Lower leg skin (tissue), 4 donors: Measurements from ENCODE around the gene GIMAP2. TPM values are rescaled to one million over a fixed set of nuclear protein-coding genes. Genes with fewer than 3 reads are reported as not detected.
"Not testable (repeated sequence)": the region's sequence is repeated elsewhere in the genome, so short reads cannot be mapped to it uniquely, and the experiment has no call there.

Source experiments
- DNase-seq, 2 donors: peaks; one replicate each; pipeline ENCODE4 v3.0.0-alpha.2; 2019; ENCODE audit warnings: low spot score in 2 of 2
- H3K4me3 ChIP-seq: fragments of 200-600 bp; sonication (generic); 2 replicates; pipeline ENCODE4 v1.5.1; 2017; ENCODE audit warnings: mild to moderate bottlenecking, low read depth; ENCODE audit not compliant: poor library complexity, severe bottlenecking
- CTCF ChIP-seq, 3 donors: fragments of 450-650 bp; IDR thresholded peaks; one replicate each; pipeline ENCODE4 v1.5.1; 2016; ENCODE audit warnings: antibody characterized with exemption in 3 of 3, mild to moderate bottlenecking in 3 of 3, moderate library complexity in 2 of 3
- POLR2A ChIP-seq, 2 donors: fragments of 450-650 bp; IDR thresholded peaks; one replicate each; pipeline ENCODE4 v1.6.1; 2016 to 2017; ENCODE audit warnings: antibody characterized with exemption in 2 of 2, mild to moderate bottlenecking in 1 of 2, moderate library complexity in 1 of 2
- WGBS, 2 donors: methylation state at CpG; one replicate each; pipeline ENCODE4 v1.1.5; 2018; 5-methylcytosine and 5-hydroxymethylcytosine counted together
- intact Hi-C: fragments of 100-400 bp; cut with DNase I; formaldehyde crosslinking; loops from one replicate; pipeline ENCODE4 v1.15.0; 2023; ENCODE audit warnings: low total_unique reads
- total RNA-seq, 4 donors: library from RNA; depleted of rRNA; stranded (reverse); fragments of >200 nt; gene quantifications; one replicate each; pipeline ENCODE4 v1.1.0, GENCODE V29; 2016

Gene GIMAP2
- total RNA-seq, 4 donors from 2014 or later = 0.53 to 7.2 (median 5.0) TPM

DNA sequence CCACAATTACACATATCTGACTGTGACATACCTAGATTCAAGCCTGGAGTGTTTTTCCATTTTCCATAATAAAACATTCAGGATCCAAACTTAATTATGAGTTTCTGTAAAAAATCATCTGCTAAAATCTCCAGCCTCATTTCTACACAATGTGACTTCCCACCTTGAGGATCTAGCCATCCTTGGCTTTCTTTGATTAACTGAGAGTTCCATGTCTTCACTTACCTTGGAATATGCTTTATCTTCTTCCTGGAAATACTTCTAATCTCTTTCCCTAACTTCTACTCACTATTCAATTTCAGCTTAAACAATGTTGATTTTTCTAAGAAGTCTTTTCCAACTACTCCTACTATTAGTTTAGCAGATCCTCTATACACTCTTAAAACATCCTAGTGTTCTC lies 16.5 kb upstream of the GIMAP2 start:
- H3K4me3 ChIP-seq = no peak overlapping the region
- intact Hi-C loops = no loop called here
- TF ChIP-seq POLR2A (IDR thresholded peaks at IDR 0.05) (no peak), CTCF (IDR thresholded peaks at IDR 0.05) (no peak)
- DNase-seq = no peak

- WGBS, 2 donors = 88 to 92% methylated on average over 7 of the region's 7 CpGs
- H3K4me3 ChIP-seq, intact Hi-C loops, DNase-seq: not testable (repeated sequence)
Observed at GRCh38 chr7:150671798-150672585, 13.5 kb upstream of the GIMAP2 start.

DNA sequence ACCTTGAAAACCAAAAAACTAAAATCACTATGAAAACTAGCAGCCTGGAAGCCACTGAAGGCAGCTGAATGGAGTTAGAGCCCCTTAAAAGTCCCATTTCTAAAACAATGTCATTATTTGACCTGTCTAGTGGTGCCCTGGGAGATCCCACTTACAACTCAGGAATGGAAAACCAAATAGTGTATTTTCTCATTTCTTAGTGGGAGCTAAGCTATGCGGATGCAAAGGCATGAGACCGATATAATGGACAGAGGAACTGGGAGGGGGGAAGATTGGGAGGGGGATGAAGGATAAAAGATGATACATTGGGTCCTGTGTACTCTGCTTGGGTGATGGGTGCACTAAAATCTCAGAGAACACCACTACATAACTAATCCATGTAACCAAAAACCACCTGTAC lies 9.8 kb upstream of the GIMAP2 start:
- WGBS, 2 donors = 72 to 73% methylated on average over 2 of the region's 2 CpGs
- H3K4me3 ChIP-seq = no peak overlapping the region
- no peak for TF ChIP-seq POLR2A (IDR thresholded peaks at IDR 0.05)
- TF ChIP-seq CTCF (IDR thresholded peaks at IDR 0.05) = no peak
- intact Hi-C loops = no loop called here
- no peak for DNase-seq

GRCh38 chr7:150676276-150676675 lies 9.2 kb upstream of the GIMAP2 start:
- intact Hi-C loops, H3K4me3 ChIP-seq, DNase-seq: not testable (repeated sequence)

DNA sequence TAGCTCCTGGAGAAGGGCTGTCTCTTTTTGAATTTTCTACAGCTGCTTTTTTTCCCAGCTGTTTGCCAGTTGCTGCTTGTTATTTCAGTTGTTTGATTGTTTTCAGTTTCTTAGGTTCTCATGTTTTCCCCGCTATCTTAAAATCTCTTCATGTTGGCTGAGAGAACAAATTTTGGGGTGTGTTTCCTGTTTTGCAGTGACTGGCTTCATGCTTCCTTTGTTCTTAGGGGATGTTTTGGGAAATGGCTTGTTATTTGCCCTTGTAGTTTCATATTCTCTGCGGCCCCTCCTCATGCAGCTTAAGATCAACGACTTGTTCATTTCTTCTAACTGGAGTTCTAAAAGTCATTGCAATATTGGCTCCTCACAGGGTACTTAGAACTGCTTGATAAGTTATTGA lies 8.7 kb upstream of the GIMAP2 start:
- intact Hi-C loops, DNase-seq, H3K4me3 ChIP-seq: not testable (repeated sequence)
- 8 to 14% methylated on average over 3 of the region's 3 CpGs for WGBS, 2 donors

DNA sequence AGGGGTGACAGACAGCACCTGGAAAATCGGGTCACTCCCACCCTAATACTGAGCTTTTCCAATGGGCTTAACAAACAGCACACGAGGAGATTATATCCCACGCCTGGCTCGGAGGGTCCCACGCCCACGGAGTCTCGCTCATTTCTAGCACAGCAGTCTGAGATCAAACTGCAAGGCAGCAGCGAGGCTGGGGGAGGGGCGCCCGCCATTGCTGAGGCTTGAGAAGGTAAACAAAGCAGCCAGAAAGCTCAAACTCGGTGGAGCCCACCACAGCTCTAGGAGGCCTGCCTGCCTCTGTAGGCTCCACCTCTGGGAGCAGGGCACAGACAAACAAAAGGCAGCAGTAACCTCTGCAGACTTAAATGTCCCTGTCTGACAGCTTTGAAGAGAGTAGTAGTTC lies 6.9 kb upstream of the GIMAP2 start:
- DNase-seq, intact Hi-C loops, H3K4me3 ChIP-seq: not testable (repeated sequence)
- WGBS, 2 donors = 90 to 91% methylated on average over 11 of the region's 11 CpGs

- WGBS, 2 donors = 87 to 89% methylated on average over 2 of the region's 2 CpGs
- intact Hi-C loops, DNase-seq, H3K4me3 ChIP-seq: not testable (repeated sequence)
Observed at GRCh38 chr7:150680364-150680763, 5.1 kb upstream of the GIMAP2 start.

- H3K4me3 ChIP-seq = peak overlapping the region; percentile 14
Observed at GRCh38 chr7:150686030-150686631, 625 bp downstream of the GIMAP2 start.

More at GRCh38 chr7:150686030-150686631, 625 bp downstream of the GIMAP2 start:
- DNase-seq = no peak
- intact Hi-C loops = no loop called here
- 32 to 37% methylated on average over 8 to 9 of the region's 9 CpGs for WGBS, 2 donors
- TF ChIP-seq POLR2A (IDR thresholded peaks at IDR 0.05) (no peak), CTCF (IDR thresholded peaks at IDR 0.05) (no peak)
